GM21526 (cell line): ENCODE measurements around the gene HLA-A.
A peak's percentile ranks its signal among the peaks of the same experiment; 100 is the strongest.
"Not testable (repeated sequence)": the region's sequence is repeated elsewhere in the genome, so short reads cannot be mapped to it uniquely, and the experiment has no call there.

Experiments used
- ATAC-seq: cut with Tn5 transposase; IDR thresholded peaks from one replicate; pipeline ENCODE4 v1.9.1; 2021; ENCODE audit warnings: moderate library complexity; ENCODE audit not compliant: unreplicated experiment, low FRiP score

Gene HLA-A

GRCh38 chr6:29958921-29959320 lies 16.6 kb downstream of the HLA-A start:
- no peak for ATAC-seq

- no peak for ATAC-seq
These were observed 17.1 kb downstream of the HLA-A start for GRCh38 chr6:29959467-29959866.

GRCh38 chr6:29961966-29962365 lies 19.6 kb downstream of the HLA-A start:
- ATAC-seq: no peak

GRCh38 chr6:29963697-29964096 lies 21.4 kb downstream of the HLA-A start:
- ATAC-seq: not testable (repeated sequence)

- ATAC-seq: no peak
These were observed 22.2 kb downstream of the HLA-A start for GRCh38 chr6:29964518-29964886.

- peak; percentile 91 for ATAC-seq
These were observed 22.7 kb downstream of the HLA-A start for GRCh38 chr6:29964887-29965562.

- no peak for ATAC-seq
These were observed 23.2 kb downstream of the HLA-A start for GRCh38 chr6:29965563-29965872.

- no peak for ATAC-seq
These were observed 23.7 kb downstream of the HLA-A start for GRCh38 chr6:29965873-29966601.

- no peak for ATAC-seq
These were observed 25.2 kb downstream of the HLA-A start for GRCh38 chr6:29967379-29968010.

GRCh38 chr6:29968130-29968529 lies 25.8 kb downstream of the HLA-A start:
- ATAC-seq: no peak

GRCh38 chr6:29968905-29969304 lies 26.6 kb downstream of the HLA-A start:
- ATAC-seq: no peak

- ATAC-seq: no peak
These were observed 28.4 kb downstream of the HLA-A start for GRCh38 chr6:29970711-29971110.

- ATAC-seq: no peak
These were observed 32.7 kb downstream of the HLA-A start for GRCh38 chr6:29974901-29975560.

GRCh38 chr6:29975561-29975907 lies 33.2 kb downstream of the HLA-A start:
- no peak for ATAC-seq

- ATAC-seq: no peak
These were observed 33.9 kb downstream of the HLA-A start for GRCh38 chr6:29976253-29976587.

- no peak for ATAC-seq
These were observed 34.5 kb downstream of the HLA-A start for GRCh38 chr6:29976588-29977424.

- ATAC-seq: no peak
These were observed 35.0 kb downstream of the HLA-A start for GRCh38 chr6:29977425-29977727.

- ATAC-seq: not testable (repeated sequence)
These were observed 37.7 kb downstream of the HLA-A start for GRCh38 chr6:29980013-29980412.

GRCh38 chr6:29980511-29980910 lies 38.2 kb downstream of the HLA-A start:
- ATAC-seq: no peak

- ATAC-seq: no peak
These were observed 39.0 kb downstream of the HLA-A start for GRCh38 chr6:29981211-29981812.

GRCh38 chr6:29982097-29982496 lies 39.8 kb downstream of the HLA-A start:
- ATAC-seq: no peak
